RWPE2 (cell line): ENCODE data around the gene DNAJC28.

ENCODE experiments used
- ATAC-seq: fragments of 200-7000 bp; cut with Tn5 transposase; 3 replicates; pipeline ENCODE4 v1.9.1; 2021; ENCODE audit warnings: low read depth
- DNase-seq: peaks from one replicate; pipeline ENCODE4 v3.0.0-alpha.2; 2020; ENCODE audit warnings: low spot score
- H3K27ac ChIP-seq: fragments of 450-650 bp; 2 replicates; pipeline ENCODE4 v1.5.1; 2017; ENCODE audit warnings: mild to moderate bottlenecking; ENCODE audit not compliant: poor library complexity, severe bottlenecking
- H3K27me3 ChIP-seq: fragments of 250-450 bp; sonication (Bioruptor Pico); 2 replicates; pipeline ENCODE4 v1.5.1; 2021; ENCODE audit warnings: mild to moderate bottlenecking, moderate library complexity; ENCODE audit not compliant: insufficient read depth, poor library complexity, severe bottlenecking
- H3K36me3 ChIP-seq: fragments of 250-450 bp; sonication (Bioruptor Pico); 2 replicates; pipeline ENCODE4 v1.5.1; 2020; ENCODE audit warnings: low read depth, mild to moderate bottlenecking, moderate library complexity
- H3K4me1 ChIP-seq: fragments of 250-450 bp; sonication (Bioruptor Pico); 2 replicates; pipeline ENCODE4 v1.5.1; 2021; ENCODE audit warnings: mild to moderate bottlenecking, moderate library complexity; ENCODE audit not compliant: insufficient read depth, poor library complexity, severe bottlenecking
- H3K4me3 ChIP-seq: fragments of 250-450 bp; sonication (Bioruptor Pico); 2 replicates; pipeline ENCODE4 v1.5.1; 2021; ENCODE audit warnings: mild to moderate bottlenecking, moderate library complexity; ENCODE audit not compliant: severe bottlenecking
- H3K9me3 ChIP-seq: fragments of 250-450 bp; sonication (Bioruptor Pico); 2 replicates; pipeline ENCODE4 v1.5.1; 2021; ENCODE audit warnings: mild to moderate bottlenecking, moderate library complexity; ENCODE audit not compliant: severe bottlenecking
- TF ChIP-seq, protein P1 (sequence below): fragments of 450-650 bp; IDR thresholded peaks from one replicate; pipeline ENCODE4 v1.5.1; 2017; ENCODE audit warnings: mild to moderate bottlenecking, moderate library complexity; ENCODE audit not compliant: poor library complexity, severe bottlenecking

DNAJC28 gene

DNA sequence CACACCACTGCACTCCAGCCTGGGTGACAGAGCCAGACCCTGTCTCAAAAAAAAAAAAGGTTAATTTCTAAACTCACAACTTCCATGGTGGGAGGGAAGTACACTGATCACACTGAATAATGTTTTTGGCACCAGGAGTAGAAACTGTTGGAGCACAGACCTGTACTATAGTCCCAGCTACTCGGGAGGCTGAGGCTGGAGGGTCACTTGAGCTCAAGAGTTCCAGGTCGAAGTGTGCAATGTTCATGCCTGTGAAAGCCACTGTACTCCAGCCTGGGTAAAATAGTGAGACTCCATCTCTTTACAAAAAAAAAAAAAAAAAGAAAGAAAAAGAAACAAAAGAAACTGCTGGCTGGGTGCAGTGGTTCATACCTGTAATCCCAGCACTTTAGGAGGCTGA lies 47.0 kb downstream of the DNAJC28 start:
- peaks cover 11% of the 10 kb centered on the region; the same call in 1 of the 2 replicates for H3K36me3 ChIP-seq
- H3K27me3 ChIP-seq, result no peaks in the 10 kb centered on the region
- no peak for DNase-seq
- no peak overlapping the region for H3K4me3 ChIP-seq
- H3K27ac ChIP-seq, result no peak overlapping the region
- H3K9me3 ChIP-seq, result no peaks in the 10 kb centered on the region
- H3K4me1 ChIP-seq, result peaks cover 13% of the 10 kb centered on the region
- ATAC-seq, result no peak
- TF ChIP-seq, protein P1, sequence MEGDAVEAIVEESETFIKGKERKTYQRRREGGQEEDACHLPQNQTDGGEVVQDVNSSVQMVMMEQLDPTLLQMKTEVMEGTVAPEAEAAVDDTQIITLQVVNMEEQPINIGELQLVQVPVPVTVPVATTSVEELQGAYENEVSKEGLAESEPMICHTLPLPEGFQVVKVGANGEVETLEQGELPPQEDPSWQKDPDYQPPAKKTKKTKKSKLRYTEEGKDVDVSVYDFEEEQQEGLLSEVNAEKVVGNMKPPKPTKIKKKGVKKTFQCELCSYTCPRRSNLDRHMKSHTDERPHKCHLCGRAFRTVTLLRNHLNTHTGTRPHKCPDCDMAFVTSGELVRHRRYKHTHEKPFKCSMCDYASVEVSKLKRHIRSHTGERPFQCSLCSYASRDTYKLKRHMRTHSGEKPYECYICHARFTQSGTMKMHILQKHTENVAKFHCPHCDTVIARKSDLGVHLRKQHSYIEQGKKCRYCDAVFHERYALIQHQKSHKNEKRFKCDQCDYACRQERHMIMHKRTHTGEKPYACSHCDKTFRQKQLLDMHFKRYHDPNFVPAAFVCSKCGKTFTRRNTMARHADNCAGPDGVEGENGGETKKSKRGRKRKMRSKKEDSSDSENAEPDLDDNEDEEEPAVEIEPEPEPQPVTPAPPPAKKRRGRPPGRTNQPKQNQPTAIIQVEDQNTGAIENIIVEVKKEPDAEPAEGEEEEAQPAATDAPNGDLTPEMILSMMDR, result no peak

DNA sequence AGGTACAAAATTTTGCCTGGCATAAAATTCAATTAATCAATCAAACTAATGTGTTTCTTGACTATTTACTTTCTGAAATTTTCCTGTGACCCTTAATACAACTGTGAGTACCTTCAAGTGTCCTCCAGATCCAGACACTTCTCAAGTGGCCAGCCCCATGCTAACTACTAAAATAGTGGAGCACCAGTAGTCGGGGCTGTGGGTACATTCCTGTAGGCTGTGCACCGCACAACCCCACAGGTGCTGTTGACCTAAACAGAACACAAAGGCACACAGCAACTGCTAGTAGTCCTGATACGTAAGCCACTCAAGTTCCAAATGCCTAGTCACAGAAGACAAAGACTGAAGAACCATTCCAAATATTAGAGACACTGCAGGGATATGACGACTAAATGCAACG lies 48.3 kb downstream of the DNAJC28 start:
- H3K27ac ChIP-seq, result no peak overlapping the region

DNA sequence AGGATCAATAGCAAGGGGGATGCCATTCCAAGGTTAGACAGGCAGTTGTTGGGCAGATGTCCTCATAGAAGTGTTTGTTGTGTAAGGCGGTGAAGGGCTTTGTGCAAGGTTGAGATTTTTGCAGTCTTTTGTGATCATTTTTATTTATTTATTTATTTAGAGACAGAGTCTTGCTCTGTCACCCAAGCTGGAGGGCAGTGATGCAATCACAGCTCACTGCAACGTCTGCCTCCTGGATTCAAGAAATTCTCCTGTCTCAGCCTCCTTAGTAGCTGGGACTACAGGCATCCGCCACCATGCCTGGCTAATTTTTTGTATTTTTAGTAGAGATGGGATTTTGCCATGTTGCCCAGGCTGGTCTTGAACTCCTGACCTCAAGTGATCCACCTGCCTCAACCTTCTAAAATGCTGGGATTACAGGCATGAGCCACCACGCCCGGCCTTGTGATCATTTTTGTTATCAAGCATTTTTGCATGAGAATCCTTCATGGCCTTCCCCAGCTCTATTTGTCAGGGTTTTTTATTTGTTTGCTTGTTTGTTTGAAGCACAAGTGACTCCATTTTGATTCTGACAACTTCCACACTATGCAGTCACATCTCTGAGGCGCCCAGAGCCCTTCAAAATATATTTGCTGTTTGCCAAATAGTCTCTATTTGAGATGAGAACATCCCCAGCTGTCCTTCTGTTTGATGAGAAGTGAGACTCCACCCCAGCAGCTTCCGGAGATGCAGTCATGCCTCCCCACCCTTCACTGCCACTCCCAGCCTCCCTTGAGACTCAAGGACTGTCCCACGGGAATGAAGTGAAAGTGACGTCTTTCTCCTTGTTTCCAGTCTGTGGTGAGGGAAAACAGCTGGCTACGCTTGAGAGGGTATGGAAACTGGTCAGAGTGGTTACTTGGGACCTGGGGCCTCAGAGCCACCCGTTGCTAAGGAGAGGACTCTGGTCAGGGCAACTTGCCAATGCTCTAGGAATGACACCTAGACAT lies 49.7 kb downstream of the DNAJC28 start:
- peak overlapping the region; percentile 42 for H3K27ac ChIP-seq
- H3K4me1 ChIP-seq, result peaks cover 13% of the 10 kb centered on the region
- no peak overlapping the region for H3K4me3 ChIP-seq
- H3K36me3 ChIP-seq, result peaks cover 22% of the 10 kb centered on the region
- H3K9me3 ChIP-seq, result no peaks in the 10 kb centered on the region
- no peak for DNase-seq
- TF ChIP-seq, protein P1, result no peak
- peak; percentile 90 for ATAC-seq
- H3K27me3 ChIP-seq, result no peaks in the 10 kb centered on the region

More for the DNA sequence above, 48.3 kb downstream of the DNAJC28 start:
- DNase-seq, result no peak
- Histone ChIP-seq H3K36me3 (peaks cover 15% of the 10 kb centered on the region), H3K9me3 (no peaks in the 10 kb centered on the region), H3K27me3 (no peaks in the 10 kb centered on the region), H3K4me3 (no peak overlapping the region), H3K4me1 (peaks cover 13% of the 10 kb centered on the region)
- ATAC-seq, result no peak
- TF ChIP-seq, protein P1, result no peak
